Measurements from ENCODE around the gene CCL3.
"Not testable (repeated sequence)": the region's sequence is repeated elsewhere in the genome, so short reads cannot be mapped to it uniquely, and the experiment has no call there.

Gene CCL3

DNA sequence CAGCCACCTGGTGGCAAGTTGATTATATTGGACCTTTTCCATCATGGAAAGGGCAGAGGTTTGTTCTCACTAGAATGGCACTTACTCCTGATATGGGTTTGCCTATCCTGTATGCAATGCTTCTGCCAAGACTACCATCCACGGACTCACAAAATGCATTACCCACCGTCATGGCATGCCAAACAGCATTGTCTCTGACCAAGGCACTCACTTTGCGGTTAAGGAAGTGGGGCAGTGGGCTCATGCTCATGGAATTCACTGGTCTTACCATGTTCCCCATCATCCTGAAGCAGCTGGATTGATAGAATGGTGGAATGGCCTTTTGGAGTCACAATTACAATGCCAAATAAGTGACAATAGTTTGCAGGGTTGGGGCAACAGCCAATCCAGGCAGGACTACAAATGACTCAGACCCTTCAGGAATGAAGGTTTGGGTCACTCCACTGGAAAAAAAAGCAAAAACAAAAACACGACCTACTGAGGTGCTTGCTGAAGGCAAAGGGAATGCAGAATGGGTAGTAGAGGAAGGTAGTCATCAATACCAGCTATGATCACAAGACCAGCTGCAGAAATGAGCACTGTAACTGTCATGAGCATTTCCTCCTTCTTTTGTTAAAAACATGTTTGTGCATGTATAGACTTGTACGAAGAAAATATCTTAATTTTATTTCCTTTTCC is 25.2 kb upstream of the CCL3 start:
- DNase-seq: not testable (repeated sequence)

GRCh38 chr17:36113131-36113530 is 23.2 kb upstream of the CCL3 start:
- not testable (repeated sequence) for DNase-seq

GRCh38 chr17:36112572-36112971 is 22.6 kb upstream of the CCL3 start:
- no peak for DNase-seq

DNA sequence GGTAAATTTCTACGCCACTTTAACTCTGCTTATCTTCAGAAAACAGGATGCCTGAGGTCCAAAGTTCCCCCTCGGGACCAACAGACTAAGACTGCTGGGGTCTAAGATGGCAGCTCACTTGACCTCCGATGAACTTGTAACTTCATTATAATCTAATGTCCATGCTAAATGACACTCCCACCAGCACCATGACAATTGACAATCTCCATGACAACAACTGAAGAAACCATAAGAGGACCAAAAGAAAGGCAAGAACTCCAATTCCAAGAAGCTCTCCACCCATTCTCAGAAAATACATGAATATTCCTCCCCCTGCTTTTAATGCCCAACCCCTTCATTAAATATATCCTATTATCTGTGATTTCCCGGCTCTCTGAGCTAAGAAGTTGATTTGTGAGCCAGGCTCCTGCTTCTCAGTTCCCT is 21.1 kb upstream of the CCL3 start:
- no peak for DNase-seq

GRCh38 chr17:36108265-36108664 is 18.3 kb upstream of the CCL3 start:
- DNase-seq: not testable (repeated sequence)

DNA sequence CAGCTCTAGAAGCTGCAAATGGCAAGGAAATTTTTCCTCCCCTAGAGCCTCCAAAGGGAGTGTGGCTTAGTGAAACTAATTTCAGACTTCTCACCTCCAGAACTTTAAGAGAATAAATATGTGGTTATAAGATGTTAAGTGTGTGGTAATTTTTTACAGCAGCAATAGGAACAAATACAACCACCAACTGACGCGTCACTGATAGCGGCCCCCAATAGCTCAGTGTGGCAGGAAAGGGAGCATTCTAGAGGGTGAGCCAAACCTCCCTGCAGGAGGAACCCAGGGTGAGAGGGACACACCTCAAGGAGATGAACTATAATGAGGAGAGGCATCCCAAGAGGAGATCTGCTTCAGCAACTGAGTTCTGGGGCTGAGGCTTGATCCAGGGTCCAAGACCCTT is 17.7 kb upstream of the CCL3 start:
- no peak for DNase-seq

- no peak for DNase-seq
These were observed 16.5 kb upstream of the CCL3 start for GRCh38 chr17:36106493-36106835.

DNA sequence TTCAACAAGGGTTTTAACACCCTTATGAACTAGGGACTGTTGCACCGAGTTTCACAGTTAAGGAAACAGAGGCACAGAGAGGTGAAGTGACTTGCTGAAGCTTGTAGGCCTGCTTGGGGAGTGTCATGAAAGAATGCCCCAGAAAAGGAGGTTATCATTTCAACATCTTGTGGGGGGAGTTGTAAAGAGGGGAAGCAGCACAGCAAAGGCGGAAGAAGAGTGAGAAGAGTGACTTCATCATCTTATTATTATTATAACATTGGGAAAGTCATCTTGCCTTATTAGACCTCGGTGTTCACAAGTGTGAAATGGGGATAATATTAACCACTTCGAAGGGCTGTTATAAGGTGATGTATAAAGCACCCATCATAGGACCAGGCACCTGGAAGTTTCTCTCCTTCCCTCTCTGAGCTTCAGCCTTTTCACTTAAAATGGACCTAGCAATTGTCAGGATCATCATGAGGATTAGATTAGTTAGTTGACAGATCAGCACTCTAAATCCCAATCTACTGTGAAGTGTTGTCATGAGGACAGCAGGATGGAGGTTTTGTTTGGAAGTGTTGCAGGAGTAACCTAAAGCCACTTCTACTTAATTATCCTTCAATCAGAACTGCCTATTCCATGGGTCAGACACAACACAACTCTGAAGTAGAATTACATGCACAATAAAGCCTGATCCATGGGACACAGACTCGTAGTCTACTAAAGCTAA is 16.0 kb upstream of the CCL3 start:
- DNase-seq: no peak

DNA sequence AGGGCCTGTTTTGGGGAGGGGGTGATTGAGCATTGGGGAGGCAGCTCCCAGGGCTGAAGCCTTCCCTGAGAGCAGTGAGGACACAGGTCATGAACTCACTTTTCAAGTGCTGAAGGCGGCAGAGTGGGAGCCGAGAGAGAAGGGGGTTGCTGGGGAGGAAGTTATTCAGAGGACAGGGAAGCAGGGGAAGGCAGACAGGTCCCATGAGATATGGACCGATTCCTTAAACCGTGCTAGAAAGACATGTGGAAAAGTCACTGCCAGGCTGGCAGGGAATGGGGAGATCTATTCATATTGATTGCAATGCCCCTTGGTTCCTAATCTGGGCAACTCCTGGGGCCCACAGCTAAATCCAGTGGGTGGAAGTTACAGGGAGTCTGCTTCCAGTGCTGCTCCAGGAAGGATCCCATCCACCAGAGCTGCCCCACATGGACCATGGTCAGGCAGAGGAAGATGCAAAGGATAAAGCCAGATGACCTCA is 14.8 kb upstream of the CCL3 start:
- DNase-seq: no peak

DNA sequence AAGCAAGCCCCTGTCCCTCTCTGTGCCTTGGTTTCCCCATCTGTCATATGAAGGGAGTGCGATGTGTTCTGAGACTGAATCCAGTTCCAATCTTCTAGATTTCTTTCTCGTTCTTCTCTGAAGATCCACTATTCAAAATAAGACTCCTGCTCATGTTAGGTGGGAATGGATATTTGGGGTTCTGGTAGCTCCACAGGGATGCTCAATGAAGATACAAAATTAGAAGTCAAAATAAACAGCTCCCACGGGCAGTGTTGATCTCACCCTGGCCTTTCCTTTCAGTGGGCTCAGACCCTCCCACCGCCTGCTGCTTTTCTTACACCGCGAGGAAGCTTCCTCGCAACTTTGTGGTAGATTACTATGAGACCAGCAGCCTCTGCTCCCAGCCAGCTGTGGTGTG is 14.3 kb upstream of the CCL3 start:
- DNase-seq: not testable (repeated sequence)

- not testable (repeated sequence) for DNase-seq
These were observed 13.5 kb upstream of the CCL3 start, which contains the start of gene CCL4 for GRCh38 chr17:36103401-36103975. Gene CCL4, plus strand, starts transcription at chr17:36103827. Its CDS starts 79 bp downstream, at chr17:36103906.

GRCh38 chr17:36099004-36099403 is 9.1 kb upstream of the CCL3 start:
- not testable (repeated sequence) for DNase-seq

GRCh38 chr17:36095992-36096391 is 6.0 kb upstream of the CCL3 start:
- no peak for DNase-seq

DNA sequence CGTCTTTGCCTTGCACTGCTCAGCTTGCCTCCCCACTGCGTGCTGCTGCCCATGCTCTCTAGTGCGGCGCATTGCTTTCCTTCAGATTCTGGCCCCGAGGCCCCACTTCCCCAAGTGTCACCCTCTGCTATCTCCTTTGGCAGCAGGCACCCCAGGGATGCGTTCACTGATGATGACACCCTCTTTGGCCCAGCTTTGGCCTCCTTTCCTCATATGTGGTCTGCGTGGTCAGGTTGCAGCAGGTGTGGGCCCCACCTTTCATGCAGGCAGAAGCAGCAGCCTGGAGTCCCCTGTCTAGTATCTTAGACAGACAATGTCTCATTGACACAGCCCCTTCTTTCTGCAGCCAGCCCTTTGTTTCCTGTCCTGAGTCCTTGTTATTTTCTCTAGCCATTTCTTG is 4.8 kb upstream of the CCL3 start:
- no peak for DNase-seq

DNA sequence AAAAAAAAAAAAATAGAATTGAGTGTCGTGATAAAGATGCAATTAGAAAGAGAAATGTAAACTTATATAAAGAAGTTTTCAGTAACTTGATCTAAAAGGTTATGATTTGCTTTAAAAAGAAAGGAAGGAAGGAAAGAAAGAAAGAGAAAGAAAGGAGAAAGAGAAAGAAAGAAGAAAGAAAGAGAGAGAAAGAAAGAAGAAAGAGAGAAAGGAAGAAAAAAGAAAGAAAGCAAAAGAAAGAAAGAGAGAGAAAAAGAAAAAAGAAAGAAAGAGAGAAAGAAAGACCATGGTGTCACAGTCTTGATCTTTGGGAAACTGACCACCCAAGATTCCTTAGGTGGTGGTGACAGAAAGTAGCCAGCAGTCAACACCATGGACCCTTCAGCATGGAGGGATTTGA is 4.3 kb upstream of the CCL3 start:
- DNase-seq: no peak

- not testable (repeated sequence) for DNase-seq
These were observed 2.8 kb upstream of the CCL3 start for GRCh38 chr17:36092715-36093114.

GRCh38 chr17:36092230-36092629 is 2.3 kb upstream of the CCL3 start:
- DNase-seq: no peak

GRCh38 chr17:36089339-36089865 is 541 bp downstream of the CCL3 start:
- no peak for DNase-seq

DNA sequence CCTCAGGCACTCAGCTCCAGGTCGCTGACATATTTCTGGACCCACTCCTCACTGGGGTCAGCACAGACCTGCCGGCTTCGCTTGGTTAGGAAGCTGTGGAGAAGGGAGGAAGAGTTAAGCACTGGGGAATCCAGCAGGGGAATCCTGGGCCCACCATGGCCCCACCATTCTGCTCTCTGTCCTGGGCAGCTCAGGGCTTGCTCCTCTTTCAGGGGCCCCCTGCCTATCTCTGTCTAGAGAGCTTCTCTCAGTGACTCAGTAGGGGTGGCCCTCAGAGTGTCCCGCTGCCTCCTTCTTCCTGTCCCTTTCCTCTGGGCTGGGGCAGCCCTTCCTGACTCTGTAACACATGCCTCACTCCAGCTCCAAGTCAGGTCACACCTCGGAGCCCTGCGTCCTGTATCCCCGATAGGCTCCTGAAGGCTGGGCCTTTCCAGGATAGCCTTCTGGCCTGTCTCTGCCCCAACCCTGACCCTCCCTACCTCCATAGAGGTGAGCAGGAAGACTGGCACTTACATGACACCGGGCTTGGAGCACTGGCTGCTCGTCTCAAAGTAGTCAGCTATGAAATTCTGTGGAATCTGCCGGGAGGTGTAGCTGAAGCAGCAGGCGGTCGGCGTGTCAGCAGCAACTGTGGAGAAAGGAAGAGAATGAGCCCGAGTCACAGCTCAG is 1.1 kb downstream of the CCL3 start:
- DNase-seq: no peak

- not testable (repeated sequence) for DNase-seq
These were observed 1.9 kb downstream of the CCL3 start for GRCh38 chr17:36087897-36088572.

- DNase-seq: not testable (repeated sequence)
These were observed 2.5 kb downstream of the CCL3 start for GRCh38 chr17:36087471-36087870.

DNA sequence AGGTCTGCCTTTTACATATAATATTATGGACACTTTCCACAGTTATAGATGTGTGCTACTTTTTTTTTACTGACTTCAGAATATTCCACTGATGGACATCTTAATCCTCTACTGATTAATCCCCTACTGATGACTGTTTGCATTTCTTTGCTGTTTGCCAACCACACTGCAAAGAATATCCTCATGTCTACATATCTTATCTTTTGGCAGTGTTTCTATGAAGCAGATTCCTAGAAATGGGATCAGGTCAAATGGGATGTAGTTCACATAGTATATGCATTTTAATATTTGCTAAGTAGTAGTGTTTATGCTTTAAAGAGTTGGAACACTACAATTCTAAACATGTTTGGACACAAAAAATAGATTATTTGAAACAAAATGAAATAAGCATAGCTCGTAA is 3.2 kb downstream of the CCL3 start:
- DNase-seq: no peak

DNA sequence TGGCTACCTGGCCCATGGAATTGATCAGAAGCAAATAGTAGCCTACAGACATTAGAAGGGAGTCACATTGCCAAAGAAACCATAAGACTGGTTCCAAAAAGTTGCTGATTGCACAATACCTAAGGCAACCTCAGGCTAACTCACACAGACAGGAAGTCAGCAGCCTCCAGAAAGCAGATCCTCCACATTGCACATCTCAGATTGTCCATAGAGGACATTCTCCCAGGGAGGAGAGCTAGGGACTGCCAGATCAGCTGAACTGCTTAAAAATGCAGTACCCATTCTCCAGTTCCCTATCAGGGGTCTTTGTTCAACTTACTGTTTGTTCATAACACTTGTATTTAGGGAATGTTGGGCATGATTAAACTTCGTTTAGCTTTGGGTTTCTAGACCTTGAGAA is 4.2 kb downstream of the CCL3 start:
- DNase-seq: no peak

Data from activated naive CD4-positive, alpha-beta T cell (primary cell).